ENCODE measurements around the gene THRB.

THRB gene

GRCh38 chr3:24323272-24323671 lies 171.4 kb downstream of the THRB start:
- TF ChIP-seq CTCF (IDR thresholded peaks at IDR 0.05; ENCODE audit: low read length, missing control alignments), result no peak
- no peak overlapping the region for H3K4me3 ChIP-seq (replicated peaks; ENCODE audit: low read depth, low read length)
- DNase-seq (ENCODE audit: low read depth), result no peak

GRCh38 chr3:24320601-24321000 lies 174.0 kb downstream of the THRB start:
- H3K4me3 ChIP-seq (replicated peaks; ENCODE audit: low read depth, low read length), result no peak overlapping the region
- no peak for TF ChIP-seq CTCF (IDR thresholded peaks at IDR 0.05; ENCODE audit: low read length, missing control alignments)
- no peak for DNase-seq (ENCODE audit: low read depth)

DNA sequence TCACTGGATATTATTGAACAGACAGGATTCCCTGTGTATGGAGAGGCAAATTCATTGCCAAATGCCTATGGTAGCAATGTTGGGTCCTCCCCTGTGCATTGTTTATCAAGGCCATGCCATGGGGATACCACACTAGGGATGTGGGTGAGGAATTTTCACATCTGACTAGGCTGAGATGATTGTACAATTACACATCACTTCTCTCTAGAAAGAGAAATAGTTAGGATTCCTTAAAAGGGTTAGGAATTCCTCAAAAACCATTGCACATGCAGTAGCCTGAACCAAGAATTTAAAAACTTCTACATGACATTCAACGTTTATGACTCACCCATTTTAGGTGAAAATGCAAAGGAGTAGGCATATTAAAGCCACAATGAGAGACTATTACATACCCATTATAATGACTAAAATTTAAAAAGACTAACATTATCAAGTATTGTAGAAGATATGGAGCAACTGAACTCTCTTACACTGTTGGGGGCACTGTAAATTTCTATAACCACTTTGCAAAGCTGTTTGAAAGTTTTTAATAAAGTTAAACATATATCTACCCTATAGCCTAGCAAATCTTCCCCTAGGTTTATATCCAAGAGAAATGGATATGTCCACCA lies 175.9 kb downstream of the THRB start:
- DNase-seq (ENCODE audit: low read depth), result peak; percentile 52
- no peak for TF ChIP-seq CTCF (IDR thresholded peaks at IDR 0.05; ENCODE audit: low read length, missing control alignments)
- no peak overlapping the region for H3K4me3 ChIP-seq (replicated peaks; ENCODE audit: low read depth, low read length)

DNA sequence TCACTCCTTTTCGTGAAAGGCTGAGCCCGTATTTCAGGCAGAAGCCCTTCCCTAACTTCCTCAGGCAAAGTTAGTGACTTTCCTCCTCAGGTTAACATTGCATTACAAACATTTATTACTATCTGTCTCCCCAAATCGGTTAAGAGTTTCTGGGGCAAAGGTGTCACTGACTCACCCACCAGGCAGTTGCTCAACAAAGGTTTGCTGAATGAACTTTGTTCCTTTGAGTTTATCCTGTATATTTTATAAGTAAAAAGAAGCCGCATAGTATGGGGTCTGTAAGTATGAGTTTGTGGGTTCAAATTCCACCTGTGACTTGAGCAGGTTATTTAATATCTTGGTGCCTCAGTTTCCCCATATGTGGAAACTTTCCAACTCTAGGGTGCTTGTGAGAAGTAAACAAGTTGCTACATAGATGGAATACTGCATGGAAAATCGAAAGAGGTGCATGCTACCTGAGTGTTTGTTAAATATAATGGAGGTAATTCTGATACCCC lies 177.7 kb downstream of the THRB start:
- no peak overlapping the region for H3K4me3 ChIP-seq (replicated peaks; ENCODE audit: low read depth, low read length)
- no peak for TF ChIP-seq CTCF (IDR thresholded peaks at IDR 0.05; ENCODE audit: low read length, missing control alignments)
- peak; percentile 8 for DNase-seq (ENCODE audit: low read depth)

GRCh38 chr3:24315971-24316370 lies 178.7 kb downstream of the THRB start:
- DNase-seq (ENCODE audit: low read depth), result peak; percentile 13
- H3K4me3 ChIP-seq (replicated peaks; ENCODE audit: low read depth, low read length), result no peak overlapping the region
- no peak for TF ChIP-seq CTCF (IDR thresholded peaks at IDR 0.05; ENCODE audit: low read length, missing control alignments)

GRCh38 chr3:24315356-24315755 lies 179.3 kb downstream of the THRB start:
- H3K4me3 ChIP-seq (replicated peaks; ENCODE audit: low read depth, low read length), result no peak overlapping the region
- TF ChIP-seq CTCF (IDR thresholded peaks at IDR 0.05; ENCODE audit: low read length, missing control alignments), result no peak
- DNase-seq (ENCODE audit: low read depth), result no peak

GRCh38 chr3:24311881-24312280 lies 182.8 kb downstream of the THRB start:
- no peak overlapping the region for H3K4me3 ChIP-seq (replicated peaks; ENCODE audit: low read depth, low read length)
- TF ChIP-seq CTCF (IDR thresholded peaks at IDR 0.05; ENCODE audit: low read length, missing control alignments), result no peak
- DNase-seq (ENCODE audit: low read depth), result peak; percentile 10

Measured in fibroblast of pulmonary artery (primary cell).